ENCODE results near the gene EYA3. TPM values are rescaled to one million over a fixed set of nuclear protein-coding genes. Genes with fewer than 3 reads are reported as not detected.
A peak's percentile ranks its signal among the peaks of the same experiment; 100 is the strongest.
"Not testable (repeated sequence)": the region's sequence is repeated elsewhere in the genome, so short reads cannot be mapped to it uniquely, and the experiment has no call there.

Gene EYA3
- total and polyA plus RNA-seq, 2 donors (not counting 3 experiments of a cell fraction or from before 2014, with no cell fraction given), result 12.7 to 33.0 TPM

DNA sequence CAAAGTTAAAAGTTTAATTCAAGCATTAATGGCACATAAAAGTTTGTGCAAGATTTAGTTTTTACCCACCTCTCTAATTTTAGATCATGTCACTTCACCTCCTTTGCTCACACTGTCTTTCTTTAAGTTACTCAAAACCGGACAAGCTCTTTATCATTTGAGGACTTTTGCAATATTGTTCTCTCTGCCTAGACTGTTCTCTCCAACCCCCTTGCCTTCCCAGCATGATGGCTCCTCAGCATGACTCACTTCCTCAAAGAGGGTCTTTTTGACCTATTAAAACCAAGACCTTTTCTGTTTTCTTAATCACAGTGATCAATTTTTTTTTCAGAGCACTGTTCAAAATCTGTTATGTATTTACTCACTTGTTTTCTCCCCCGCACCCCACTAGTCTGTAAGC lies 67.3 kb downstream of the EYA3 start:
- no peaks in the 10 kb centered on the region for H3K79me2 ChIP-seq (ENCODE audit: control insufficient read depth, insufficient read depth, low read length)
- no peak for TF ChIP-seq GATA2 (IDR thresholded peaks at IDR 0.05; ENCODE audit: insufficient read depth, insufficient read length, low read depth, low read length)
- peak; percentile 25 for TF ChIP-seq FOS (IDR thresholded peaks at IDR 0.05; ENCODE audit: borderline replicate concordance, insufficient read depth, low read length)
- TF ChIP-seq, protein P1, sequence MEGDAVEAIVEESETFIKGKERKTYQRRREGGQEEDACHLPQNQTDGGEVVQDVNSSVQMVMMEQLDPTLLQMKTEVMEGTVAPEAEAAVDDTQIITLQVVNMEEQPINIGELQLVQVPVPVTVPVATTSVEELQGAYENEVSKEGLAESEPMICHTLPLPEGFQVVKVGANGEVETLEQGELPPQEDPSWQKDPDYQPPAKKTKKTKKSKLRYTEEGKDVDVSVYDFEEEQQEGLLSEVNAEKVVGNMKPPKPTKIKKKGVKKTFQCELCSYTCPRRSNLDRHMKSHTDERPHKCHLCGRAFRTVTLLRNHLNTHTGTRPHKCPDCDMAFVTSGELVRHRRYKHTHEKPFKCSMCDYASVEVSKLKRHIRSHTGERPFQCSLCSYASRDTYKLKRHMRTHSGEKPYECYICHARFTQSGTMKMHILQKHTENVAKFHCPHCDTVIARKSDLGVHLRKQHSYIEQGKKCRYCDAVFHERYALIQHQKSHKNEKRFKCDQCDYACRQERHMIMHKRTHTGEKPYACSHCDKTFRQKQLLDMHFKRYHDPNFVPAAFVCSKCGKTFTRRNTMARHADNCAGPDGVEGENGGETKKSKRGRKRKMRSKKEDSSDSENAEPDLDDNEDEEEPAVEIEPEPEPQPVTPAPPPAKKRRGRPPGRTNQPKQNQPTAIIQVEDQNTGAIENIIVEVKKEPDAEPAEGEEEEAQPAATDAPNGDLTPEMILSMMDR (IDR thresholded peaks at IDR 0.05; ENCODE audit: extremely low read depth in 1 of 2, insufficient read depth in 1 of 2, low read depth in 1 of 2, low read length in 2 of 2), result no peak
- intact Hi-C loops (cut with micrococcal nuclease) (no loop called here), dilution Hi-C loops (cut with MboI; ENCODE audit: extremely low pct_ligation_motif_present, low sequenced_read_pairs) (no loop called here)
- CTCF ChIA-PET, result interaction anchor here (0.9 to 2.1 kb wide), 7 partner anchors 9 to 188 kb away, joined by 3 to 6 read pairs (median 4); no protein-coding TSS in a partner anchor
- no peak overlapping the region for H3K9ac ChIP-seq (replicated peaks; ENCODE audit: extremely low read depth, insufficient read depth, low read length)
- no peak overlapping the region for H3K27ac ChIP-seq (ENCODE audit: insufficient read depth, low read depth, low read length)
- POLR2A ChIA-PET, result no interaction called here
- H3K9me3 ChIP-seq (replicated peaks; ENCODE audit: control insufficient read depth, insufficient read depth, low read length), result no peaks in the 10 kb centered on the region
- H3K9me1 ChIP-seq (replicated peaks; ENCODE audit: control insufficient read depth, extremely low read depth, insufficient read depth, low read length), result no peaks in the 10 kb centered on the region
- no peaks in the 10 kb centered on the region for H4K20me1 ChIP-seq (replicated peaks; ENCODE audit: control insufficient read depth, extremely low read depth, insufficient read depth, low read length)
- peaks cover 6% of the 10 kb centered on the region for H3K4me1 ChIP-seq (ENCODE audit: control insufficient read depth, extremely low read depth, insufficient read depth, low read length)
- no peak overlapping the region for H3K4me3 ChIP-seq (replicated peaks in 1 of 3; ENCODE audit: insufficient read depth in 1 of 3, low read depth in 1 of 3, low read length in 3 of 3)
- no TSS peak for BruUV-seq (replicated peaks)
- no peak overlapping the region for H2AFZ ChIP-seq (ENCODE audit: low read depth, low read length)
- FAIRE-seq (no peak), DNase-seq (ENCODE audit: low read depth, low spot score) (no peak)
- peaks cover 0 to 4% of the 10 kb centered on the region in 2 experiments for H3K36me3 ChIP-seq (ENCODE audit: control insufficient read depth in 2 of 2, extremely low read depth in 1 of 2, insufficient read depth in 2 of 2, low read length in 2 of 2)
- no peak overlapping the region for H3K4me2 ChIP-seq (ENCODE audit: insufficient read depth, low read length)
- H3K27me3 ChIP-seq (ENCODE audit: control insufficient read depth in 2 of 2, insufficient read depth in 2 of 2, low read length in 2 of 2), result no peaks in the 10 kb centered on the region

DNA sequence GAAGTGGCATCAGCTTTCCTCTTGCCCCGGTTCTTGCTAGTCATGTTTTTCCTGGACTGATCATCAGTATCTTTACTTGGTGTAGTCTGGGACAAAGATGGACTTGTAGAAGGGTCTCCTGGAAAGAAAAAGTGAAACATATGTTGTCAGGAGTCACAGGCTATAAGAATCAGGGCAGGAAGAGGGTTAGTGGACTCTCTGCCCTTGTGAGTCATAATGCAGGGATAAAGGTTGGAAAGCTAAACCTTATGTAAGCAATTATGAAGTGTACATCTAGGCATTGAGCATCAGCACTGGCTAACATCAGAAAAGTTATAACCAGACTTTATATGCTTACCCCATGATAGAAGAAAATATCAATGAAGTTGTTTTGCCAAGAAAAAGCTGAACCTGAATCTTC lies 77.4 kb downstream of the EYA3 start:
- H3K79me2 ChIP-seq (ENCODE audit: control insufficient read depth, insufficient read depth, low read length), result no peaks in the 10 kb centered on the region
- ChIA-PET POLR2A (no interaction called here), CTCF (interaction anchor here (0.9 to 1.2 kb wide), 2 partner anchors 15 to 81 kb away, joined by 3 to 4 read pairs; no protein-coding TSS in a partner anchor)
- FAIRE-seq, result peak; percentile 12
- no peak overlapping the region for H3K9ac ChIP-seq (replicated peaks; ENCODE audit: extremely low read depth, insufficient read depth, low read length)
- no peak for DNase-seq (ENCODE audit: low read depth, low spot score)
- H3K9me1 ChIP-seq (replicated peaks; ENCODE audit: control insufficient read depth, extremely low read depth, insufficient read depth, low read length), result no peaks in the 10 kb centered on the region
- peaks cover 6 to 23% of the 10 kb centered on the region in 2 experiments for H3K36me3 ChIP-seq (ENCODE audit: control insufficient read depth in 2 of 2, extremely low read depth in 1 of 2, insufficient read depth in 2 of 2, low read length in 2 of 2)
- H3K4me1 ChIP-seq (ENCODE audit: control insufficient read depth, extremely low read depth, insufficient read depth, low read length), result peaks cover 3% of the 10 kb centered on the region
- peak; percentile 43 for TF ChIP-seq FOS (IDR thresholded peaks at IDR 0.05; ENCODE audit: borderline replicate concordance, insufficient read depth, low read length)
- no peak for TF ChIP-seq JUN (IDR thresholded peaks at IDR 0.05; ENCODE audit: borderline replicate concordance, insufficient read depth, insufficient read length, low read depth)
- no TSS peak for BruUV-seq (replicated peaks)
- H3K4me3 ChIP-seq (replicated peaks in 1 of 3; ENCODE audit: insufficient read depth in 1 of 3, low read depth in 1 of 3, low read length in 3 of 3), result no peak overlapping the region
- H3K9me3 ChIP-seq (replicated peaks; ENCODE audit: control insufficient read depth, insufficient read depth, low read length), result no peaks in the 10 kb centered on the region
- H3K27ac ChIP-seq (ENCODE audit: insufficient read depth, low read depth, low read length), result no peak overlapping the region
- dilution Hi-C loops (cut with MboI; ENCODE audit: extremely low pct_ligation_motif_present, low sequenced_read_pairs) (no loop called here), intact Hi-C loops (cut with micrococcal nuclease) (no loop called here)
- H4K20me1 ChIP-seq (replicated peaks; ENCODE audit: control insufficient read depth, extremely low read depth, insufficient read depth, low read length), result no peaks in the 10 kb centered on the region
- no peak overlapping the region for H2AFZ ChIP-seq (ENCODE audit: low read depth, low read length)
- H3K27me3 ChIP-seq (ENCODE audit: control insufficient read depth in 2 of 2, insufficient read depth in 2 of 2, low read length in 2 of 2), result no peaks in the 10 kb centered on the region
- H3K4me2 ChIP-seq (ENCODE audit: insufficient read depth, low read length), result no peak overlapping the region

DNA sequence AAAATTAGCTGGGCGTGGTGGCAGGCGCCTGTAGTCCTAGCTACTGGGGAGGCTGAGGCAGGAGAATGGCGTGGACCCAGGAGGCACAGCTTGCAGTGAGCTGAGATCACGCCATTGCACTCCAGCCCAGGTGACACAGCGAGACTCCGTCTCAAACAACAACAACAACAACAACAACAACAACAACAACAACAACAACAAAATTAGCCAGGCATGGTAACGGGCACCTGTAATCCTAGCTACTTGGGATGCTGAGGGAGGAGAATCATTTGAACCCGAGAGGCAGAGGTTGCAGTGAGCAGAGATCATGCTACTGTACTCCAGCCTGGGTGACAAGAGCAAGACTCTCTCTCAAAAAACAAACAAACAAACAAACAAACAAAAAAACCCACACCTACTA lies 85.3 kb downstream of the EYA3 start:
- FAIRE-seq; DNase-seq (ENCODE audit: low read depth, low spot score); H3K9ac ChIP-seq (replicated peaks; ENCODE audit: extremely low read depth, insufficient read depth, low read length); H3K9me1 ChIP-seq (replicated peaks; ENCODE audit: control insufficient read depth, extremely low read depth, insufficient read depth, low read length); BruUV-seq (replicated peaks); H3K4me3 ChIP-seq (replicated peaks in 1 of 3; ENCODE audit: insufficient read depth in 1 of 3, low read depth in 1 of 3, low read length in 3 of 3); H2AFZ ChIP-seq (ENCODE audit: low read depth, low read length); H3K27ac ChIP-seq (ENCODE audit: insufficient read depth, low read depth, low read length); intact Hi-C loops (cut with micrococcal nuclease); H3K27me3 ChIP-seq (ENCODE audit: control insufficient read depth in 2 of 2, insufficient read depth in 2 of 2, low read length in 2 of 2); POLR2A ChIA-PET; H3K79me2 ChIP-seq (ENCODE audit: control insufficient read depth, insufficient read depth, low read length); H3K4me2 ChIP-seq (ENCODE audit: insufficient read depth, low read length); dilution Hi-C loops (cut with MboI; ENCODE audit: extremely low pct_ligation_motif_present, low sequenced_read_pairs); H4K20me1 ChIP-seq (replicated peaks; ENCODE audit: control insufficient read depth, extremely low read depth, insufficient read depth, low read length); H3K9me3 ChIP-seq (replicated peaks; ENCODE audit: control insufficient read depth, insufficient read depth, low read length); H3K4me1 ChIP-seq (ENCODE audit: control insufficient read depth, extremely low read depth, insufficient read depth, low read length): not testable (repeated sequence)
- H3K36me3 ChIP-seq (ENCODE audit: control insufficient read depth in 2 of 2, extremely low read depth in 1 of 2, insufficient read depth in 2 of 2, low read length in 2 of 2), result peaks cover 9 to 20% of the 10 kb centered on the region in 2 experiments
- CTCF ChIA-PET, result interaction anchor here (1.0 to 1.1 kb wide), 3 partner anchors 45 to 206 kb away, joined by 3 to 5 read pairs (median 3); no protein-coding TSS in a partner anchor

Data from endothelial cell of umbilical vein (primary cell).